ENCODE data around the gene CYP4F12.

DNA sequence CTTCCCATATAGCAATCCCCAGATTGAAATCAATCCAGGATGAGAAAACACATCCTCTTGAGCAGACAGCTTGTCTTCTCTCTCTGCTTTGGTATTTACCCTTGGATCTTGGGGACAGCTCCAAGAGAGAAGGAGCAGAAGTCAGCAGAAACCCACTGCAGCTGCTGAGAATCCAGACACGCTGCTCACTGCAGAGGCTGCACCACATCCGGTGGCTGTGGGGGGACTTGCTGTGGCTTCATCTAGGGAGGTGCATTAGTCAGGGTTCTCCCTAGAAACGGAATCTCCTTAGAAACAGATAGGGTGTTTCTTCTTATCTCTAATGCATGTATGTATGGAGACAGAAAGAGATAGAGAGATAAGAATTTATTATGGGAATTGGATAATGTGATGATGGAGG is 2.7 kb downstream of the CYP4F12 start:
- no peak for TF ChIP-seq RAD21 (IDR thresholded peaks at IDR 0.05; ENCODE audit: low read length)
- TF ChIP-seq BHLHE40 (IDR thresholded peaks at IDR 0.05; ENCODE audit: low read depth, low read length): no peak
- TF ChIP-seq, protein P1, sequence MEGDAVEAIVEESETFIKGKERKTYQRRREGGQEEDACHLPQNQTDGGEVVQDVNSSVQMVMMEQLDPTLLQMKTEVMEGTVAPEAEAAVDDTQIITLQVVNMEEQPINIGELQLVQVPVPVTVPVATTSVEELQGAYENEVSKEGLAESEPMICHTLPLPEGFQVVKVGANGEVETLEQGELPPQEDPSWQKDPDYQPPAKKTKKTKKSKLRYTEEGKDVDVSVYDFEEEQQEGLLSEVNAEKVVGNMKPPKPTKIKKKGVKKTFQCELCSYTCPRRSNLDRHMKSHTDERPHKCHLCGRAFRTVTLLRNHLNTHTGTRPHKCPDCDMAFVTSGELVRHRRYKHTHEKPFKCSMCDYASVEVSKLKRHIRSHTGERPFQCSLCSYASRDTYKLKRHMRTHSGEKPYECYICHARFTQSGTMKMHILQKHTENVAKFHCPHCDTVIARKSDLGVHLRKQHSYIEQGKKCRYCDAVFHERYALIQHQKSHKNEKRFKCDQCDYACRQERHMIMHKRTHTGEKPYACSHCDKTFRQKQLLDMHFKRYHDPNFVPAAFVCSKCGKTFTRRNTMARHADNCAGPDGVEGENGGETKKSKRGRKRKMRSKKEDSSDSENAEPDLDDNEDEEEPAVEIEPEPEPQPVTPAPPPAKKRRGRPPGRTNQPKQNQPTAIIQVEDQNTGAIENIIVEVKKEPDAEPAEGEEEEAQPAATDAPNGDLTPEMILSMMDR (conservative IDR thresholded peaks at IDR 0.05; ENCODE audit: low read depth, low read length): no peak
- no peak for TF ChIP-seq FOS (IDR thresholded peaks at IDR 0.05; ENCODE audit: low read depth, low read length)

Data from IMR-90 (cell line).